Prostate gland (tissue), 2 donors: Measurements from ENCODE around the gene NKX2-8.

Experiments used
- POLR2A ChIP-seq: fragments of 450-650 bp; IDR thresholded peaks from one replicate; pipeline ENCODE4 v1.6.1; 2016; ENCODE audit warnings: antibody characterized with exemption, mild to moderate bottlenecking
- POLR2AphosphoS5 ChIP-seq: sonication (generic); formaldehyde crosslinking; IDR thresholded peaks from one replicate; pipeline ENCODE4 v1.6.1; 2017; ENCODE audit warnings: antibody characterized with exemption
- TF ChIP-seq, protein P1 (sequence below), 4 experiments: fragments of 200-600 bp in 2 of 4; fragments of 450-650 bp in 2 of 4; sonication (generic) in 2 of 4; IDR thresholded peaks; 1 replicate in 3 of 4; 2 replicates in 1 of 4; pipeline ENCODE4 v1.5.1; 2016 to 2019; ENCODE audit warnings: antibody characterized with exemption in 4 of 4, mild to moderate bottlenecking in 2 of 4, moderate library complexity in 2 of 4

DNA sequence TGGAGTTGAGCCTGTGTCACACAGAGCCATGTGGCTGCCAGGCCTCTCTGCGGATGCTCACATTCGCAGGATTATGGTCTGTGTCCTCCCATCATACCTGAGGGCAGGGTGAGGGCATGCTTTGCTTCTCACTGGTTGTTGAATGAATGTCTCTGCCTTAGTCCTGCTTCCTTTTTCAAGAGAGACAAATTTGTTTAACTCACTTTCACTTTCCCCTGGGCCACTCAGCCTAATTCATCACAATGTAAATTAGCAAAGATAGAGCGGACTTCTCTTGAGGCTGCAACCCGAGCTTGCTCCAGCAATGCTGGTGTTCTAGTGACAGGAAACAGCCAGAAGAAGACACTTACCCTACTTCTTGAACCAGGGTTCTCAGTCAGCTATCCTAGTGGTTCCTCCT, 43.7 kb upstream of the NKX2-8 start:
- TF ChIP-seq, protein P1, sequence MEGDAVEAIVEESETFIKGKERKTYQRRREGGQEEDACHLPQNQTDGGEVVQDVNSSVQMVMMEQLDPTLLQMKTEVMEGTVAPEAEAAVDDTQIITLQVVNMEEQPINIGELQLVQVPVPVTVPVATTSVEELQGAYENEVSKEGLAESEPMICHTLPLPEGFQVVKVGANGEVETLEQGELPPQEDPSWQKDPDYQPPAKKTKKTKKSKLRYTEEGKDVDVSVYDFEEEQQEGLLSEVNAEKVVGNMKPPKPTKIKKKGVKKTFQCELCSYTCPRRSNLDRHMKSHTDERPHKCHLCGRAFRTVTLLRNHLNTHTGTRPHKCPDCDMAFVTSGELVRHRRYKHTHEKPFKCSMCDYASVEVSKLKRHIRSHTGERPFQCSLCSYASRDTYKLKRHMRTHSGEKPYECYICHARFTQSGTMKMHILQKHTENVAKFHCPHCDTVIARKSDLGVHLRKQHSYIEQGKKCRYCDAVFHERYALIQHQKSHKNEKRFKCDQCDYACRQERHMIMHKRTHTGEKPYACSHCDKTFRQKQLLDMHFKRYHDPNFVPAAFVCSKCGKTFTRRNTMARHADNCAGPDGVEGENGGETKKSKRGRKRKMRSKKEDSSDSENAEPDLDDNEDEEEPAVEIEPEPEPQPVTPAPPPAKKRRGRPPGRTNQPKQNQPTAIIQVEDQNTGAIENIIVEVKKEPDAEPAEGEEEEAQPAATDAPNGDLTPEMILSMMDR (IDR thresholded peaks at IDR 0.05): no peak
- TF ChIP-seq POLR2A (no peak), POLR2AphosphoS5 (no peak)
